Progenitor cell of endocrine pancreas (in vitro differentiated cells): ENCODE results near the gene LMBR1L. TPM values are rescaled to one million over a fixed set of nuclear protein-coding genes. Genes with fewer than 3 reads are reported as not detected.

Experiments used
- DNase-seq: peaks from one replicate; pipeline ENCODE4 v3.0.0; 2021; ENCODE audit warnings: low spot score; ENCODE audit not compliant: unreplicated experiment
- H3K27ac Mint-ChIP-seq: 2 replicates; pipeline ENCODE4 v1.8.0; 2021; ENCODE audit warnings: mild to moderate bottlenecking, moderate library complexity, mixed read lengths
- H3K27me3 Mint-ChIP-seq: 2 replicates; pipeline ENCODE4 v1.8.0; 2021; ENCODE audit warnings: mixed read lengths
- H3K36me3 Mint-ChIP-seq: 2 replicates; pipeline ENCODE4 v1.8.0; 2022; ENCODE audit warnings: mixed read lengths; ENCODE audit not compliant: insufficient read depth
- H3K4me1 Mint-ChIP-seq: 2 replicates; pipeline ENCODE4 v1.8.0; 2021; ENCODE audit warnings: low read depth, mixed read lengths
- H3K4me3 Mint-ChIP-seq: 2 replicates; pipeline ENCODE4 v1.8.0; 2021; ENCODE audit warnings: low read depth, mild to moderate bottlenecking, moderate library complexity, mixed read lengths
- H3K9me3 Mint-ChIP-seq: 2 replicates; pipeline ENCODE4 v1.8.0; 2021; ENCODE audit warnings: low read depth, mixed read lengths
- total RNA-seq: library from RNA; stranded (reverse); gene quantifications from 2 replicates; pipeline ENCODE4 v1.2.1, GENCODE V29; 2021
- TF ChIP-seq, protein P1 (sequence below): fragments of 200-600 bp; sonication (generic); IDR thresholded peaks from one replicate; pipeline ENCODE4 v1.5.0; 2021; ENCODE audit warnings: antibody characterized with exemption, mild to moderate bottlenecking; ENCODE audit not compliant: unreplicated experiment

The LMBR1L gene
- total RNA-seq, 1 donor from 2014 or later: 143 TPM

DNA sequence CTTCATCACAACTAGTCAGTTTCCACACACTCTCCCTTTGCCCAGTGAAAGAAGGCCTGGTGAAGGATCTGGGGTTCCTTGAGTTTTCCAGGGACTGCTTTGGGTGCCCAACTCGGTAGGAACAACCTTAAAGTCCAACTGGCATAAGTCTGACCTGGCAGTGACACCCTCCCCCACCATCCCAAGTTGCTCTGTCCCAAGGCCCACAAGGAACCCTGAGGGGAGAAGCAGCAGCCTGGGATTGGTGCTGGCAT is 51.7 kb downstream of the LMBR1L start:
- Mint-ChIP-seq H3K27ac (peak overlapping the region; percentile 97), H3K27me3 (no peaks in the 10 kb centered on the region), H3K9me3 (no peaks in the 10 kb centered on the region), H3K36me3 (peaks cover 6% of the 10 kb centered on the region), H3K4me1 (peaks cover 45% of the 10 kb centered on the region), H3K4me3 (peak overlapping the region; percentile 96)
- TF ChIP-seq, protein P1, sequence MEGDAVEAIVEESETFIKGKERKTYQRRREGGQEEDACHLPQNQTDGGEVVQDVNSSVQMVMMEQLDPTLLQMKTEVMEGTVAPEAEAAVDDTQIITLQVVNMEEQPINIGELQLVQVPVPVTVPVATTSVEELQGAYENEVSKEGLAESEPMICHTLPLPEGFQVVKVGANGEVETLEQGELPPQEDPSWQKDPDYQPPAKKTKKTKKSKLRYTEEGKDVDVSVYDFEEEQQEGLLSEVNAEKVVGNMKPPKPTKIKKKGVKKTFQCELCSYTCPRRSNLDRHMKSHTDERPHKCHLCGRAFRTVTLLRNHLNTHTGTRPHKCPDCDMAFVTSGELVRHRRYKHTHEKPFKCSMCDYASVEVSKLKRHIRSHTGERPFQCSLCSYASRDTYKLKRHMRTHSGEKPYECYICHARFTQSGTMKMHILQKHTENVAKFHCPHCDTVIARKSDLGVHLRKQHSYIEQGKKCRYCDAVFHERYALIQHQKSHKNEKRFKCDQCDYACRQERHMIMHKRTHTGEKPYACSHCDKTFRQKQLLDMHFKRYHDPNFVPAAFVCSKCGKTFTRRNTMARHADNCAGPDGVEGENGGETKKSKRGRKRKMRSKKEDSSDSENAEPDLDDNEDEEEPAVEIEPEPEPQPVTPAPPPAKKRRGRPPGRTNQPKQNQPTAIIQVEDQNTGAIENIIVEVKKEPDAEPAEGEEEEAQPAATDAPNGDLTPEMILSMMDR: no peak
- no peak for DNase-seq

- Mint-ChIP-seq H3K9me3 (no peaks in the 10 kb centered on the region), H3K4me3 (peak overlapping the region; percentile 96), H3K4me1 (peaks cover 45% of the 10 kb centered on the region), H3K27me3 (no peaks in the 10 kb centered on the region), H3K36me3 (peaks cover 6% of the 10 kb centered on the region), H3K27ac (peak overlapping the region; percentile 97)
- no peak for DNase-seq
- TF ChIP-seq, protein P1: no peak
These were observed 52.1 kb downstream of the LMBR1L start for GRCh38 chr12:49058366-49059044.

DNA sequence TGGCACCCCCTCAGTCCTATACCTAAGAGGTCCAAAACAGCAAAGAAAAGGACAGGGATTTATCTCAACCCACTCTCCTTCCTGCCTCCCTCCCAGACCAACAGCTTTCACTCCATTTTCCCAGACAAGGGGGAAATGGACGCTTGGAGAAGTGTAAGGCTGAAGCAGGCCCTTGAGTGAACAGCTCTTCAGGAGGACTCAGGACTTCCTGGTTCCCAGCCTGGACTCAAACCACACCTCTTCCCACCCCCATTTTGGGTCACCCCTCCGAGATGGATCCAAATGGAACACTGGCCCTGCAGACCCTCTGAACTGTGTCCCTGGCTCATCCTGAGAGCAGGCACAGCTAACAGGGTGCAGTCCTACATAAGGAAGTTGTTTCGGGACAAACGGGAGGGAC is 52.8 kb downstream of the LMBR1L start:
- peaks cover 45% of the 10 kb centered on the region for H3K4me1 Mint-ChIP-seq
- peak overlapping the region; percentile 97 for H3K27ac Mint-ChIP-seq
- H3K27me3 Mint-ChIP-seq: no peaks in the 10 kb centered on the region
- peaks cover 6% of the 10 kb centered on the region for H3K36me3 Mint-ChIP-seq
- TF ChIP-seq, protein P1: no peak
- no peaks in the 10 kb centered on the region for H3K9me3 Mint-ChIP-seq
- H3K4me3 Mint-ChIP-seq: peak overlapping the region; percentile 96
- DNase-seq: no peak

DNA sequence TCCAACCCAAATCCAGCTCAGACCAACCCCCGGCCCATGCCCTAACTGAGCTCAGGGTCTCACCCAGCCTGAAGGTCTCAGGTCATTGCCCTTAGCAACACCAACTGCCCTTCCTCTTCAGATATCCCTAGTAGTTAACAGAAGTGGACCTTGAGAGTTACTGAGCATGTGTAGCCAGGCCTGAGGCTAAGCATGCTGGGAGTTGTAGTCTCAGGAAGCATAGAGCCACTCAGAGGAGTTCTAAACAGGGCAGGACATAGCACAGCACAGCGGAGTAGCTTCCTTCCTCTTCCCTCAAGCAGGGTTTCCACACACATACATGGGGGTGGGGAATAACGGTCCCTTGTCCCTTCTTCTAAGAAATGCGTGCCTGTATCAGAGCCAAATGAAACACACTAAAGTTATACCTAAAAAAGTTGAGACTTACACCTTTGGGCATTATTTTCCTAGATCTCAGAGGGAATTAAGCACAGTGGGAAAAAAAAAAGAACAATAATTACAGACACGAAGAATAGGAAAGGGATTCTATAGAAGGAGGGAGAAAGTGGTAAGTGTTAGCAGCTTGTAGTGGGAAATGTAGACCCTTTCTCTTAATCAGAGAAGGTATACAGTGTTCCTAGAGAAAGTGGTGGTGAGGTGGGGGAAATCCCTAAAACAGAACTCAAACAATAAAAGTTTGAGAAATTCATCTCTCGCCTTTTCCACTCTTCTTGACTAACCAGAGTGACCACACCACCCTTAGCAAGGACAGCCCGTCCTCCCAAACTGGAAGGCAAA is 54.5 kb downstream of the LMBR1L start:
- no peaks in the 10 kb centered on the region for H3K27me3 Mint-ChIP-seq
- TF ChIP-seq, protein P1: no peak
- H3K4me1 Mint-ChIP-seq: peaks cover 42% of the 10 kb centered on the region
- H3K4me3 Mint-ChIP-seq: peak overlapping the region; percentile 96
- no peak for DNase-seq
- H3K27ac Mint-ChIP-seq: peak overlapping the region; percentile 25
- H3K36me3 Mint-ChIP-seq: peaks cover 13% of the 10 kb centered on the region
- no peaks in the 10 kb centered on the region for H3K9me3 Mint-ChIP-seq

- TF ChIP-seq, protein P1: no peak
- Mint-ChIP-seq H3K27me3 (no peaks in the 10 kb centered on the region), H3K27ac (no peak overlapping the region), H3K4me1 (peaks cover 40% of the 10 kb centered on the region), H3K9me3 (no peaks in the 10 kb centered on the region), H3K36me3 (peaks cover 17% of the 10 kb centered on the region), H3K4me3 (no peak overlapping the region)
- no peak for DNase-seq
These were observed 55.6 kb downstream of the LMBR1L start for GRCh38 chr12:49055092-49055491.
